Pancreas (tissue), 10 donors: ENCODE data around the gene OPCML. TPM values are rescaled to one million over a fixed set of nuclear protein-coding genes. Genes with fewer than 3 reads are reported as not detected.

Experiments
- ATAC-seq, 4 donors: fragments of 200-7000 bp; cut with Tn5 transposase; one replicate each; pipeline versions ENCODE4 v1.8.0 to v1.9.1; 2020; ENCODE audit warnings: mild to moderate bottlenecking in 4 of 4, moderate library complexity in 4 of 4
- DNase-seq, 6 donors: peaks; one replicate each; pipeline ENCODE4 v3.0.0-alpha.2; 2020
- FAIRE-seq: peaks from 2 replicates; lab custom pipeline; 2012; peaks lifted over from hg19 to GRCh38; lab: Jason Lieb, UNC
- H3K27ac ChIP-seq, 4 donors: fragments of 200-600 bp; sonication (generic); 1 replicate in 3 of 4; 2 replicates in 1 of 4; pipeline versions ENCODE4 v1.5.0 to v1.8.0; 2020
- H3K27me3 ChIP-seq, 4 donors: fragments of 200-600 bp; one replicate each; pipeline ENCODE4 v1.8.0; 2021
- H3K36me3 ChIP-seq, 3 donors: fragments of 200-600 bp; sonication (generic) in 1 of 3; one replicate each; pipeline versions ENCODE4 v1.5.0 to v1.8.0; 2020 to 2021
- H3K4me1 ChIP-seq, 3 donors: fragments of 200-600 bp; one replicate each; pipeline ENCODE4 v1.8.0; 2021
- H3K4me3 ChIP-seq, 4 donors: fragments of 200-600 bp; sonication (generic) in 2 of 4; one replicate each; pipeline versions ENCODE4 v1.5.0 to v1.8.0; 2020 to 2021
- H3K9me3 ChIP-seq, 4 donors: fragments of 200-600 bp; one replicate each; pipeline ENCODE4 v1.8.0; 2021
- CTCF ChIP-seq, 4 donors: fragments of 200-600 bp; sonication (generic) in 3 of 4; IDR thresholded peaks; one replicate each; pipeline versions ENCODE4 v1.5.0 to v1.8.0; 2021; ENCODE audit warnings: antibody characterized with exemption in 4 of 4
- WGBS, 2 donors: extraction: QIAGEN DNeasy Blood & Tissue Kit; methylation state at CpG; one replicate each; pipeline ENCODE4 v1.1.7; 2013; 5-methylcytosine and 5-hydroxymethylcytosine counted together
- intact Hi-C, 3 donors: fragments of 100-400 bp; cut with DNase I; formaldehyde crosslinking; loops; one replicate each; pipeline versions ENCODE4 v1.11.1 to v1.14.2; 2022
- polyA plus RNA-seq, 2 donors: library from polyadenylated mRNA; stranded (reverse); fragments of 200-250 nt; gene quantifications; one replicate each; pipeline ENCODE4 v1.2.3, GENCODE V29; 2013
- total RNA-seq, 6 donors: library from RNA; stranded (reverse); fragmentation: NEBNext Ultra II Directional in 4 of 6; extraction: Animal tissue kit (Norgen Biotek cat#: 25700) in 4 of 6; gene quantifications; one replicate each; pipeline versions ENCODE4 v1.2.1 to v1.2.4, GENCODE V29; 2021 to 2023
- donor health status: healthy with polysubstance abuse.
- donor health status: DM: no; HTN: no; CAD: no; lungs with moderate emphysema.
- donor health status: DM: no; HTN: no; CAD: no.
- donor health status: control.
- donor health status: control.
- donor health status: Bipolar disorder and iron deficiency.
- donor health status: DM: yes; HTN: yes; CAD: no.
- donor health status: DM: no; HTN: no; CAD: no.
- donor health status: DM: no; HTN: no; CAD: no.
- donor health status: DM: yes; HTN: yes; CAD: no.

The OPCML gene
- total and polyA plus RNA-seq, 8 donors = 0.05 to 0.31 (median 0.19) TPM

- no peak for DNase-seq
- H3K9me3 ChIP-seq = no peaks in the 10 kb centered on the region
- H3K36me3 ChIP-seq = no peaks in the 10 kb centered on the region
- FAIRE-seq = no peak
- 59 to 73% methylated on average over 1 of the region's 1 CpG for WGBS, 2 donors
- H3K4me3 ChIP-seq = no peak overlapping the region
- H3K27ac ChIP-seq = no peak overlapping the region
- no peak for ATAC-seq
- no peaks in the 10 kb centered on the region for H3K4me1 ChIP-seq
- intact Hi-C loops = no loop called here
- H3K27me3 ChIP-seq = no peaks in the 10 kb centered on the region
- no peak for TF ChIP-seq CTCF (IDR thresholded peaks at IDR 0.05)
Measured at GRCh38 chr11:132452616-132453015, 1079.7 kb downstream of the OPCML start.

GRCh38 chr11:132451942-132452601 lies 1080.2 kb downstream of the OPCML start:
- ATAC-seq (no peak), FAIRE-seq (no peak), DNase-seq (no peak)
- intact Hi-C loops = no loop called here
- no peak for TF ChIP-seq CTCF (IDR thresholded peaks at IDR 0.05)
- no peaks in the 10 kb centered on the region for H3K36me3 ChIP-seq
- no peaks in the 10 kb centered on the region for H3K9me3 ChIP-seq
- no peaks in the 10 kb centered on the region for H3K27me3 ChIP-seq
- 78% methylated on average over 7 of the region's 7 CpGs for WGBS, 2 donors
- no peak overlapping the region for H3K4me3 ChIP-seq
- H3K27ac ChIP-seq = no peak overlapping the region
- H3K4me1 ChIP-seq = no peaks in the 10 kb centered on the region

GRCh38 chr11:132450631-132451030 lies 1081.7 kb downstream of the OPCML start:
- WGBS, 2 donors = 73 to 82% methylated on average over 3 of the region's 3 CpGs
- FAIRE-seq (no peak), ATAC-seq (no peak), DNase-seq (no peak)
- intact Hi-C loops = no loop called here
- H3K27me3 ChIP-seq = no peaks in the 10 kb centered on the region
- no peak overlapping the region for H3K4me3 ChIP-seq
- H3K27ac ChIP-seq = no peak overlapping the region
- no peaks in the 10 kb centered on the region for H3K9me3 ChIP-seq
- TF ChIP-seq CTCF (IDR thresholded peaks at IDR 0.05) = no peak
- no peaks in the 10 kb centered on the region for H3K4me1 ChIP-seq
- no peaks in the 10 kb centered on the region for H3K36me3 ChIP-seq

- Histone ChIP-seq H3K36me3 (no peaks in the 10 kb centered on the region), H3K27me3 (no peaks in the 10 kb centered on the region), H3K4me3 (no peak overlapping the region), H3K27ac (no peak overlapping the region), H3K4me1 (no peaks in the 10 kb centered on the region), H3K9me3 (no peaks in the 10 kb centered on the region)
- no peak for TF ChIP-seq CTCF (IDR thresholded peaks at IDR 0.05)
- intact Hi-C loops = no loop called here
- no peak for ATAC-seq
- 77 to 88% methylated on average over 4 of the region's 4 CpGs for WGBS, 2 donors
- no peak for DNase-seq
- FAIRE-seq = no peak
Measured at GRCh38 chr11:132448334-132448995, 1083.8 kb downstream of the OPCML start.

- intact Hi-C loops = no loop called here
- no peaks in the 10 kb centered on the region for H3K36me3 ChIP-seq
- no peaks in the 10 kb centered on the region for H3K4me1 ChIP-seq
- no peak for DNase-seq
- no peaks in the 10 kb centered on the region for H3K27me3 ChIP-seq
- no peak for FAIRE-seq
- no peaks in the 10 kb centered on the region for H3K9me3 ChIP-seq
- no peak for ATAC-seq
- TF ChIP-seq CTCF (IDR thresholded peaks at IDR 0.05) = no peak
- H3K27ac ChIP-seq = no peak overlapping the region
- 98 to 100% methylated on average over 1 of the region's 1 CpG for WGBS, 2 donors
- no peak overlapping the region for H3K4me3 ChIP-seq
Measured at GRCh38 chr11:132447761-132448160, 1084.5 kb downstream of the OPCML start.
